HepG2 (cell line): ENCODE measurements around the gene RAB11FIP5. TPM values are rescaled to one million over a fixed set of nuclear protein-coding genes. Genes with fewer than 3 reads are reported as not detected.

Experiments used
- ARID2 ChIP-seq: sonication (generic); formaldehyde crosslinking; IDR thresholded peaks from 2 replicates; pipeline ENCODE4 v1.8.1; 2022; ENCODE audit warnings: mild to moderate bottlenecking, missing genetic modification reagents, borderline replicate concordance
- BORCS8-MEF2B ChIP-seq: sonication (generic); formaldehyde crosslinking; IDR thresholded peaks from 2 replicates; pipeline ENCODE4 v1.8.0; 2022; ENCODE audit warnings: mild to moderate bottlenecking, missing genetic modification reagents
- CHCHD3 ChIP-seq: sonication (generic); formaldehyde crosslinking; IDR thresholded peaks from 2 replicates; pipeline ENCODE4 v1.8.0; 2022; ENCODE audit warnings: mild to moderate bottlenecking, missing genetic modification reagents, moderate library complexity
- ELF4 ChIP-seq: sonication (generic); formaldehyde crosslinking; IDR thresholded peaks from 2 replicates; pipeline ENCODE4 v1.5.0; 2020; ENCODE audit warnings: missing genetic modification reagents, mild to moderate bottlenecking, moderate library complexity, borderline replicate concordance
- MAFK ChIP-seq, 2 experiments: IDR thresholded peaks in 1 of 2; conservative IDR thresholded peaks in 1 of 2; 2 replicates each; pipeline ENCODE4 v1.6.1; 2011; ENCODE audit warnings: improper control_type of control experiment in 2 of 2, low read length in 2 of 2
- SALL2 ChIP-seq: sonication (generic); formaldehyde crosslinking; IDR thresholded peaks from 2 replicates; pipeline ENCODE4 v1.8.1; 2023; ENCODE audit warnings: mild to moderate bottlenecking, missing genetic modification reagents, inconsistent platforms
- SIX4 ChIP-seq: sonication (generic); formaldehyde crosslinking; IDR thresholded peaks from 2 replicates; pipeline ENCODE4 v1.4.0; 2020; ENCODE audit warnings: missing genetic modification reagents
- ZKSCAN1 ChIP-seq: fragments of 150-350 bp; IDR thresholded peaks from 2 replicates; pipeline ENCODE4 v1.6.1; 2014; ENCODE audit warnings: low read length
- ZNF101 ChIP-seq: sonication (generic); formaldehyde crosslinking; IDR thresholded peaks from 2 replicates; pipeline ENCODE4 v1.4.0; 2020; ENCODE audit warnings: mild to moderate bottlenecking, low read depth, missing genetic modification reagents, borderline replicate concordance
- ZNF180 ChIP-seq: sonication (generic); formaldehyde crosslinking; IDR thresholded peaks from 2 replicates; pipeline ENCODE4 v1.4.0; 2020; ENCODE audit warnings: low read depth, missing genetic modification reagents, borderline replicate concordance
- ZNF292 ChIP-seq: sonication (generic); formaldehyde crosslinking; IDR thresholded peaks from 2 replicates; pipeline ENCODE4 v1.8.1; 2022; ENCODE audit warnings: mild to moderate bottlenecking, low read depth, missing genetic modification reagents, borderline replicate concordance
- ZNF484 ChIP-seq: sonication (generic); formaldehyde crosslinking; IDR thresholded peaks from 2 replicates; pipeline ENCODE4 v1.5.1; 2020; ENCODE audit warnings: mild to moderate bottlenecking, low read depth, missing genetic modification reagents, borderline replicate concordance
- ZNF543 ChIP-seq: sonication (generic); formaldehyde crosslinking; IDR thresholded peaks from 2 replicates; pipeline ENCODE4 v1.4.0; 2020; ENCODE audit warnings: mild to moderate bottlenecking, missing genetic modification reagents
- ZNF547 ChIP-seq: sonication (generic); formaldehyde crosslinking; IDR thresholded peaks from 2 replicates; pipeline ENCODE4 v1.5.1; 2020; ENCODE audit warnings: mild to moderate bottlenecking, missing genetic modification reagents
- ZNF572 ChIP-seq: sonication (generic); formaldehyde crosslinking; IDR thresholded peaks from 2 replicates; pipeline ENCODE4 v1.5.1; 2020; ENCODE audit warnings: mild to moderate bottlenecking, missing genetic modification reagents
- ZNF703 ChIP-seq: sonication (generic); formaldehyde crosslinking; IDR thresholded peaks from 2 replicates; pipeline ENCODE4 v1.5.1; 2020; ENCODE audit warnings: missing genetic modification reagents, mild to moderate bottlenecking, moderate library complexity, borderline replicate concordance
- polyA plus RNA-seq, 8 experiments: library from polyadenylated mRNA; depleted of rRNA in 3 of 8; stranded (reverse) in 7 of 8; unstranded in 1 of 8; fragments of >200 nt; fragmentation: Illumina TruSeq in 4 of 8; extraction: Trizol in 4 of 8; gene quantifications; 2 replicates each; pipeline versions ENCODE4 v1.2.1 to v1.2.3, GENCODE V29; 2011 to 2016; ENCODE audit warnings: low read depth in 4 of 8, missing spikeins in 1 of 8, mixed read lengths in 1 of 8; ENCODE audit not compliant: insufficient read depth in 1 of 8
- total RNA-seq, 5 experiments: library from RNA; depleted of rRNA; stranded (reverse); fragments of >200 nt; fragmentation: Illumina TruSeq; extraction: Trizol; gene quantifications; 2 replicates each; pipeline ENCODE4 v1.2.3, GENCODE V29; 2016; ENCODE audit warnings: low read depth in 1 of 5
- TF ChIP-seq, protein P1 (sequence below): sonication (generic); formaldehyde crosslinking; IDR thresholded peaks from 2 replicates; pipeline ENCODE4 v1.8.0; 2022; ENCODE audit warnings: mild to moderate bottlenecking, missing genetic modification reagents, moderate library complexity
- TF ChIP-seq, protein P2 (sequence below): sonication (generic); formaldehyde crosslinking; IDR thresholded peaks from 2 replicates; pipeline ENCODE4 v1.4.0; 2020; ENCODE audit warnings: mild to moderate bottlenecking, low read depth, missing genetic modification reagents
- TF ChIP-seq, protein P3 (sequence below): sonication (generic); formaldehyde crosslinking; IDR thresholded peaks from 2 replicates; pipeline ENCODE4 v1.4.0; 2020; ENCODE audit warnings: missing genetic modification reagents, low read depth, mild to moderate bottlenecking, borderline replicate concordance
- TF ChIP-seq, protein P4 (sequence below): sonication (generic); formaldehyde crosslinking; IDR thresholded peaks from 2 replicates; pipeline ENCODE4 v1.8.1; 2023; ENCODE audit warnings: mild to moderate bottlenecking, missing genetic modification reagents
- TF ChIP-seq, protein P5 (sequence below): conservative IDR thresholded peaks from 2 replicates; pipeline ENCODE4 v1.6.1; 2018; ENCODE audit warnings: missing genetic modification reagents

RAB11FIP5 gene
- total and polyA plus RNA-seq, 2 of the 13 experiments (the other 11 are each of a cell fraction or from before 2014, with no cell fraction given): 9.4 to 22.9 TPM

GRCh38 chr2:73112026-73112912 is 479 bp downstream of the RAB11FIP5 start (continued):
- TF ChIP-seq, protein P1, sequence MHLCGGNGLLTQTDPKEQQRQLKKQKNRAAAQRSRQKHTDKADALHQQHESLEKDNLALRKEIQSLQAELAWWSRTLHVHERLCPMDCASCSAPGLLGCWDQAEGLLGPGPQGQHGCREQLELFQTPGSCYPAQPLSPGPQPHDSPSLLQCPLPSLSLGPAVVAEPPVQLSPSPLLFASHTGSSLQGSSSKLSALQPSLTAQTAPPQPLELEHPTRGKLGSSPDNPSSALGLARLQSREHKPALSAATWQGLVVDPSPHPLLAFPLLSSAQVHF: peak; percentile 57; the same call in 1 of the 2 replicates
- TF ChIP-seq SIX4 (CRISPR knock-in tag) (no peak), ELF4 (CRISPR knock-in tag) (no peak), SALL2 (CRISPR knock-in tag) (peak; percentile 79), ZKSCAN1 (no peak), ARID2 (CRISPR knock-in tag) (no peak; the same call in 1 of the 2 replicates), ZNF703 (no peak), ZNF572 (CRISPR knock-in tag) (no peak; the same call in 1 of the 2 replicates), CHCHD3 (peak; percentile 85; the same call in 1 of the 2 replicates), ZNF180 (CRISPR knock-in tag) (no peak), ZNF543 (CRISPR knock-in tag) (no peak; the same call in 1 of the 2 replicates), ZNF484 (no peak), MAFK (conservative IDR thresholded peaks at IDR 0.05 in 1 of 2, IDR thresholded peaks at IDR 0.05 in 1 of 2; ENCODE audit: low read length in 2 of 2) (no peak), BORCS8-MEF2B (CRISPR knock-in tag) (peak; percentile 96), ZNF547 (CRISPR knock-in tag) (peak; percentile 92), ZNF101 (CRISPR knock-in tag) (no peak), ZNF292 (CRISPR knock-in tag) (no peak)
- TF ChIP-seq, protein P2, sequence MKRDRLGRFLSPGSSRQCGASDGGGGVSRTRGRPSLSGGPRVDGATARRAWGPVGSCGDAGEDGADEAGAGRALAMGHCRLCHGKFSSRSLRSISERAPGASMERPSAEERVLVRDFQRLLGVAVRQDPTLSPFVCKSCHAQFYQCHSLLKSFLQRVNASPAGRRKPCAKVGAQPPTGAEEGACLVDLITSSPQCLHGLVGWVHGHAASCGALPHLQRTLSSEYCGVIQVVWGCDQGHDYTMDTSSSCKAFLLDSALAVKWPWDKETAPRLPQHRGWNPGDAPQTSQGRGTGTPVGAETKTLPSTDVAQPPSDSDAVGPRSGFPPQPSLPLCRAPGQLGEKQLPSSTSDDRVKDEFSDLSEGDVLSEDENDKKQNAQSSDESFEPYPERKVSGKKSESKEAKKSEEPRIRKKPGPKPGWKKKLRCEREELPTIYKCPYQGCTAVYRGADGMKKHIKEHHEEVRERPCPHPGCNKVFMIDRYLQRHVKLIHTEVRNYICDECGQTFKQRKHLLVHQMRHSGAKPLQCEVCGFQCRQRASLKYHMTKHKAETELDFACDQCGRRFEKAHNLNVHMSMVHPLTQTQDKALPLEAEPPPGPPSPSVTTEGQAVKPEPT (CRISPR knock-in tag): peak; percentile 91
- TF ChIP-seq, protein P3, sequence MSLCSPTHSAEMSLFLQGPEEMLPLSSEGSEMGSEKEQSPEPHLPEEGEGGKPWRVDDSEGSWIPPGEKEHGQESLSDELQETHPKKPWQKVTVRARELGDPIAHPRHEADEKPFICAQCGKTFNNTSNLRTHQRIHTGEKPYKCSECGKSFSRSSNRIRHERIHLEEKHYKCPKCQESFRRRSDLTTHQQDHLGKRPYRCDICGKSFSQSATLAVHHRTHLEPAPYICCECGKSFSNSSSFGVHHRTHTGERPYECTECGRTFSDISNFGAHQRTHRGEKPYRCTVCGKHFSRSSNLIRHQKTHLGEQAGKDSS (CRISPR knock-in tag): peak; percentile 61; the same call in 1 of the 2 replicates
- TF ChIP-seq, protein P4, sequence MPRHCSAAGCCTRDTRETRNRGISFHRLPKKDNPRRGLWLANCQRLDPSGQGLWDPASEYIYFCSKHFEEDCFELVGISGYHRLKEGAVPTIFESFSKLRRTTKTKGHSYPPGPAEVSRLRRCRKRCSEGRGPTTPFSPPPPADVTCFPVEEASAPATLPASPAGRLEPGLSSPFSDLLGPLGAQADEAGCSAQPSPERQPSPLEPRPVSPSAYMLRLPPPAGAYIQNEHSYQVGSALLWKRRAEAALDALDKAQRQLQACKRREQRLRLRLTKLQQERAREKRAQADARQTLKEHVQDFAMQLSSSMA (CRISPR knock-in tag): no peak
- TF ChIP-seq, protein P5, sequence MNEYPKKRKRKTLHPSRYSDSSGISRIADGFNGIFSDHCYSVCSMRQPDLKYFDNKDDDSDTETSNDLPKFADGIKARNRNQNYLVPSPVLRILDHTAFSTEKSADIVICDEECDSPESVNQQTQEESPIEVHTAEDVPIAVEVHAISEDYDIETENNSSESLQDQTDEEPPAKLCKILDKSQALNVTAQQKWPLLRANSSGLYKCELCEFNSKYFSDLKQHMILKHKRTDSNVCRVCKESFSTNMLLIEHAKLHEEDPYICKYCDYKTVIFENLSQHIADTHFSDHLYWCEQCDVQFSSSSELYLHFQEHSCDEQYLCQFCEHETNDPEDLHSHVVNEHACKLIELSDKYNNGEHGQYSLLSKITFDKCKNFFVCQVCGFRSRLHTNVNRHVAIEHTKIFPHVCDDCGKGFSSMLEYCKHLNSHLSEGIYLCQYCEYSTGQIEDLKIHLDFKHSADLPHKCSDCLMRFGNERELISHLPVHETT: no peak
